H1 (cell line): ENCODE results near the gene SMCO1. TPM values are rescaled to one million over a fixed set of nuclear protein-coding genes. Genes with fewer than 3 reads are reported as not detected.

Experiments used
- ATF3 ChIP-seq: IDR thresholded peaks from 2 replicates; pipeline ENCODE4 v1.6.1; 2011; ENCODE audit warnings: low read depth, mild to moderate bottlenecking, low read length; ENCODE audit not compliant: insufficient read depth
- CBX5 ChIP-seq: fragments of 300-800, 300-1000 bp; sonication (generic); IDR thresholded peaks from 2 replicates; pipeline ENCODE4 v1.7.1; 2016; ENCODE audit warnings: antibody characterized with exemption, low read length, low read depth
- CEBPB ChIP-seq: IDR thresholded peaks from 2 replicates; pipeline ENCODE4 v1.6.1; 2012; ENCODE audit warnings: low read depth, low read length
- CHD1 ChIP-seq: IDR thresholded peaks from 2 replicates; pipeline ENCODE4 v1.6.1; 2012; ENCODE audit warnings: low read depth, low read length, improper control_type of control experiment
- CHD2 ChIP-seq: IDR thresholded peaks from 2 replicates; pipeline ENCODE4 v1.6.1; 2012; ENCODE audit warnings: low read length, improper control_type of control experiment
- CTCF ChIP-seq, 3 experiments: IDR thresholded peaks; 1 replicate in 2 of 3; 2 replicates in 1 of 3; pipeline versions ENCODE4 v1.5.1 to v1.6.1; 2011; ENCODE audit warnings: low read length in 3 of 3, mild to moderate bottlenecking in 3 of 3, inconsistent platforms in 2 of 3, low read depth in 1 of 3, moderate library complexity in 1 of 3; ENCODE audit not compliant: insufficient read depth in 1 of 3; ENCODE audit errors: control extremely low read depth in 1 of 3
- FOSL1 ChIP-seq: IDR thresholded peaks from 2 replicates; pipeline ENCODE4 v1.6.1; 2011; ENCODE audit warnings: mild to moderate bottlenecking, low read depth, low read length, moderate library complexity; ENCODE audit not compliant: insufficient read depth
- GABPA ChIP-seq: IDR thresholded peaks from 2 replicates; pipeline ENCODE4 v1.6.1; 2011; ENCODE audit warnings: mild to moderate bottlenecking, low read length, moderate library complexity, borderline replicate concordance; ENCODE audit not compliant: insufficient read depth
- GTF2F1 ChIP-seq: IDR thresholded peaks from 2 replicates; pipeline ENCODE4 v1.6.1; 2012; ENCODE audit warnings: low read depth, low read length, improper control_type of control experiment, borderline replicate concordance
- KDM4A ChIP-seq: IDR thresholded peaks from one replicate; pipeline ENCODE4 v1.7.1; 2012; ENCODE audit warnings: low read depth, mild to moderate bottlenecking, moderate library complexity, low read length, inconsistent platforms; ENCODE audit not compliant: severe bottlenecking
- MAFK ChIP-seq: IDR thresholded peaks from 2 replicates; pipeline ENCODE4 v1.6.1; 2012; ENCODE audit warnings: low read depth, mild to moderate bottlenecking, improper control_type of control experiment, low read length
- PHF8 ChIP-seq: fragments of 200-600 bp; sonication (generic); conservative IDR thresholded peaks from 2 replicates; pipeline ENCODE4 v1.7.1; 2012; ENCODE audit warnings: low read depth, mild to moderate bottlenecking, inconsistent platforms, low read length, moderate library complexity
- POLR2AphosphoS5 ChIP-seq: IDR thresholded peaks from 2 replicates; pipeline ENCODE4 v1.6.1; 2011; ENCODE audit warnings: low read depth, low read length
- POU5F1 ChIP-seq: IDR thresholded peaks from 2 replicates; pipeline ENCODE4 v1.6.1; 2011; ENCODE audit warnings: low read depth, mild to moderate bottlenecking, low read length, moderate library complexity
- SIN3A ChIP-seq, 2 experiments: IDR thresholded peaks in 1 of 2; conservative IDR thresholded peaks in 1 of 2; 2 replicates each; pipeline ENCODE4 v1.6.1; 2011 to 2012; ENCODE audit warnings: low read length in 2 of 2, improper control_type of control experiment in 1 of 2, low read depth in 1 of 2, mild to moderate bottlenecking in 1 of 2
- SP1 ChIP-seq: IDR thresholded peaks from 2 replicates; pipeline ENCODE4 v1.6.1; 2011; ENCODE audit warnings: low read depth, low read length
- SP2 ChIP-seq: IDR thresholded peaks from 2 replicates; pipeline ENCODE4 v1.6.1; 2012; ENCODE audit warnings: mild to moderate bottlenecking, low read length, inconsistent platforms
- SP4 ChIP-seq: IDR thresholded peaks from 2 replicates; pipeline ENCODE4 v1.6.1; 2012; ENCODE audit warnings: low read length, inconsistent platforms
- TAF1 ChIP-seq: IDR thresholded peaks from 2 replicates; pipeline ENCODE4 v1.6.1; 2011; ENCODE audit warnings: mild to moderate bottlenecking, low read depth, low read length
- TAF7 ChIP-seq: optimal IDR thresholded peaks from 2 replicates; pipeline ENCODE3; 2011; ENCODE audit warnings: low read depth, mild to moderate bottlenecking, inconsistent platforms, low read length, moderate library complexity, borderline replicate concordance
- USF2 ChIP-seq: IDR thresholded peaks from 2 replicates; pipeline ENCODE4 v1.6.1; 2011; ENCODE audit warnings: low read length, improper control_type of control experiment
- polyA plus RNA-seq, 7 experiments: library from polyadenylated mRNA; depleted of rRNA in 3 of 7; stranded (reverse) in 5 of 7; unstranded in 2 of 7; fragments of >200 nt in 5 of 7; fragments of 200-250 nt in 2 of 7; gene quantifications; 1 replicate in 5 of 7; 2 replicates in 1 of 7; 4 replicates in 1 of 7; pipeline versions ENCODE4 v1.2.1 to v1.2.3, GENCODE V29; 2011 to 2013; ENCODE audit warnings: missing spikeins in 2 of 7, mixed read lengths in 2 of 7
- total RNA-seq: library from RNA; stranded (reverse); fragmentation: NEBNext Ultra II Directional; extraction: Animal tissue kit (Norgen Biotek cat#: 25700); gene quantifications from 2 replicates; pipeline ENCODE4 v1.2.1, GENCODE V29; 2021

Gene SMCO1
- total and polyA plus RNA-seq, 2 of the 8 experiments (the other 6 are each of a cell fraction or from before 2014, with no cell fraction given): 0.03 TPM; not detected in 1

- no peak for TF ChIP-seq MAFK
- TF ChIP-seq USF2: no peak
- TF ChIP-seq CHD2: no peak
- TF ChIP-seq SIN3A (conservative IDR thresholded peaks at IDR 0.05 in 1 of 2, IDR thresholded peaks at IDR 0.05 in 1 of 2; ENCODE audit: low read depth in 1 of 2, low read length in 2 of 2): no peak
- TF ChIP-seq SP1: no peak
- TF ChIP-seq POU5F1: no peak
- no peak for TF ChIP-seq GTF2F1
- no peak for TF ChIP-seq FOSL1
- 0 out of 2 replicates have a peak, but pooled peaks have one; percentile 39 for TF ChIP-seq GABPA
- no peak for TF ChIP-seq SP4
- no peak for TF ChIP-seq CEBPB
- peak; percentile 52 for TF ChIP-seq KDM4A
- TF ChIP-seq PHF8: peak; percentile 47; the same call in 1 of the 2 replicates
- TF ChIP-seq CTCF (IDR thresholded peaks at IDR 0.05; ENCODE audit: control extremely low read depth in 1 of 3, insufficient read depth in 1 of 3, low read depth in 1 of 3, low read length in 3 of 3): peak; percentile 74 to 83 (median 78)
- TF ChIP-seq TAF7: peak; percentile 70
- TF ChIP-seq TAF1: peak; percentile 71
- TF ChIP-seq SP2: no peak
- TF ChIP-seq CBX5: no peak
- TF ChIP-seq POLR2AphosphoS5: peak; percentile 37; the same call in 1 of the 2 replicates
- no peak for TF ChIP-seq ATF3
- TF ChIP-seq CHD1: no peak
These were observed 13.6 kb upstream of the SMCO1 start (continued) for GRCh38 chr3:196528639-196529233.
